ENCODE measurements around the gene KRT13.

GRCh38 chr17:41519501-41520224, 14.3 kb upstream of the KRT13 start:
- no peak for TF ChIP-seq CTCF (IDR thresholded peaks at IDR 0.05; ENCODE audit: insufficient read depth, low read length)
- no peak for TF ChIP-seq POLR2AphosphoS5 (IDR thresholded peaks at IDR 0.05; ENCODE audit: low read depth)
- TF ChIP-seq SPI1 (IDR thresholded peaks at IDR 0.05; ENCODE audit: borderline replicate concordance, low read depth): no peak
- no peak for TF ChIP-seq REST (IDR thresholded peaks at IDR 0.05; ENCODE audit: insufficient replicate concordance, low read depth)
- no peak for TF ChIP-seq GABPA (IDR thresholded peaks at IDR 0.05; ENCODE audit: low read depth)
